H1 (cell line): ENCODE measurements around the gene PPIA. TPM values are rescaled to one million over a fixed set of nuclear protein-coding genes. Genes with fewer than 3 reads are reported as not detected.
A peak's percentile ranks its signal among the peaks of the same experiment; 100 is the strongest.

Experiments used
- CTCF ChIA-PET: fragments of 300-600 bp; sonication (Branson Sonifier 250); formaldehyde crosslinking; loops from one replicate; lab custom pipeline; 2021; ENCODE audit not compliant: partially characterized antibody; lab: Charles Lee
- POLR2A ChIA-PET: fragments of 300-600 bp; sonication (Branson Sonifier 250); formaldehyde crosslinking; loops from one replicate; lab custom pipeline; 2021; ENCODE audit warnings: inconsistent platforms; ENCODE audit not compliant: partially characterized antibody; lab: Charles Lee
- DNase-seq, 2 experiments: peaks; one replicate each; pipeline versions ENCODE4 v3.0.0 to v3.0.0-alpha.2; 2010 to 2022; ENCODE audit warnings: low spot score in 2 of 2, low read depth in 1 of 2, mixed read lengths in 1 of 2
- FAIRE-seq: peaks from 2 replicates; lab custom pipeline; 2011; peaks lifted over from hg19 to GRCh38; lab: Jason Lieb, UNC
- H2AFZ ChIP-seq: 2 replicates; pipeline ENCODE4 v1.8.1; 2012; ENCODE audit warnings: low read length, inconsistent platforms
- H2AK5ac ChIP-seq: 2 replicates; pipeline ENCODE4 v1.6.1; 2013; ENCODE audit warnings: low read depth, low read length
- H2BK120ac ChIP-seq: replicated peaks from 2 replicates; pipeline ENCODE3; 2013; ENCODE audit warnings: low read depth, low read length, inconsistent platforms
- H2BK12ac ChIP-seq: 2 replicates; pipeline ENCODE4 v1.6.1; 2013; ENCODE audit warnings: low read depth, low read length
- H2BK15ac ChIP-seq: 2 replicates; pipeline ENCODE4 v1.6.1; 2013; ENCODE audit warnings: low read length
- H2BK20ac ChIP-seq: 2 replicates; pipeline ENCODE4 v1.6.1; 2013; ENCODE audit warnings: low read length
- H2BK5ac ChIP-seq: 2 replicates; pipeline ENCODE4 v1.6.1; 2013; ENCODE audit warnings: low read depth, low read length
- H3K14ac ChIP-seq: 2 replicates; pipeline ENCODE4 v1.6.1; 2013; ENCODE audit warnings: inconsistent platforms; ENCODE audit not compliant: insufficient read length
- H3K18ac ChIP-seq: 2 replicates; pipeline ENCODE4 v1.6.1; 2013; ENCODE audit warnings: low read length; ENCODE audit errors: extremely low read depth
- H3K23ac ChIP-seq: 2 replicates; pipeline ENCODE4 v1.6.1; 2013; ENCODE audit warnings: inconsistent platforms; ENCODE audit not compliant: insufficient read length
- H3K23me2 ChIP-seq: 2 replicates; pipeline ENCODE4 v1.6.1; 2013; ENCODE audit warnings: low read depth, low read length
- H3K27ac ChIP-seq: 2 replicates; pipeline ENCODE4 v1.6.1; 2011; ENCODE audit warnings: low read depth, low read length, inconsistent platforms
- H3K27me3 ChIP-seq, 4 experiments: replicated peaks in 1 of 4; 1 replicate in 1 of 4; 2 replicates in 3 of 4; pipeline versions ENCODE4 v1.6.1 to v1.8.1; 2011 to 2013; ENCODE audit warnings: low read length in 3 of 4, mild to moderate bottlenecking in 3 of 4, inconsistent platforms in 2 of 4, mixed read lengths in 2 of 4, moderate library complexity in 1 of 4; ENCODE audit not compliant: control insufficient read depth in 3 of 4, insufficient read depth in 3 of 4; ENCODE audit errors: extremely low read depth in 1 of 4
- H3K36me3 ChIP-seq, 4 experiments: 2 replicates each; pipeline versions ENCODE4 v1.6.1 to v1.8.1; 2011 to 2013; ENCODE audit warnings: mild to moderate bottlenecking in 4 of 4, low read length in 3 of 4, moderate library complexity in 2 of 4, control low read depth in 1 of 4, inconsistent platforms in 1 of 4; ENCODE audit not compliant: insufficient read depth in 4 of 4, control insufficient read depth in 2 of 4
- H3K4ac ChIP-seq: replicated peaks from 2 replicates; pipeline ENCODE3; 2013; ENCODE audit warnings: low read length, low read depth, mixed read lengths, inconsistent platforms; ENCODE audit not compliant: insufficient read length
- H3K4me1 ChIP-seq, 4 experiments: replicated peaks in 1 of 4; 1 replicate in 1 of 4; 2 replicates in 3 of 4; pipeline versions ENCODE4 v1.6.1 to v1.8.1; 2011 to 2013; ENCODE audit warnings: low read length in 3 of 4, inconsistent platforms in 2 of 4, mixed read lengths in 1 of 4; ENCODE audit not compliant: insufficient read depth in 4 of 4, control insufficient read depth in 3 of 4
- H3K4me2 ChIP-seq, 2 experiments: 2 replicates each; pipeline versions ENCODE4 v1.6.1 to v1.8.1; 2011 to 2013; ENCODE audit warnings: low read depth in 2 of 2, low read length in 2 of 2, control low read depth in 1 of 2, inconsistent platforms in 1 of 2, mild to moderate bottlenecking in 1 of 2; ENCODE audit not compliant: insufficient read depth in 1 of 2
- H3K4me3 ChIP-seq, 4 experiments: fragments of 200-600, 300-600 bp in 1 of 4; sonication (generic), shearing (Covaris generic), sonication (Bioruptor Twin) in 1 of 4; 2 replicates each; pipeline versions ENCODE4 v1.5.1 to v1.8.1; 2011 to 2016; ENCODE audit warnings: low read length in 4 of 4, low read depth in 3 of 4, control low read depth in 2 of 4, inconsistent platforms in 2 of 4, mild to moderate bottlenecking in 2 of 4, mixed read lengths in 1 of 4, moderate library complexity in 1 of 4; ENCODE audit not compliant: insufficient read depth in 2 of 4; ENCODE audit errors: extremely low read depth in 1 of 4
- H3K56ac ChIP-seq: replicated peaks from 2 replicates; pipeline ENCODE3; 2013; ENCODE audit warnings: low read depth, mild to moderate bottlenecking, mixed read lengths, low read length, inconsistent platforms; ENCODE audit not compliant: insufficient read length
- H3K79me1 ChIP-seq: 2 replicates; pipeline ENCODE4 v1.6.1; 2013; ENCODE audit warnings: low read depth, low read length, control low read depth
- H3K79me2 ChIP-seq, 2 experiments: 2 replicates each; pipeline versions ENCODE4 v1.6.1 to v1.8.1; 2012 to 2013; ENCODE audit warnings: low read length in 2 of 2, mild to moderate bottlenecking in 2 of 2, inconsistent platforms in 1 of 2; ENCODE audit not compliant: insufficient read depth in 2 of 2, control insufficient read depth in 1 of 2
- H3K9ac ChIP-seq, 4 experiments: replicated peaks in 1 of 4; 1 replicate in 1 of 4; 2 replicates in 3 of 4; pipeline versions ENCODE4 v1.6.1 to v1.8.1; 2011 to 2013; ENCODE audit warnings: low read depth in 3 of 4, low read length in 3 of 4, control low read depth in 2 of 4, mild to moderate bottlenecking in 2 of 4, moderate library complexity in 2 of 4, inconsistent platforms in 1 of 4; ENCODE audit errors: extremely low read depth in 1 of 4
- H3K9me3 ChIP-seq, 2 experiments: 2 replicates each; pipeline versions ENCODE4 v1.6.1 to v1.8.1; 2012 to 2013; ENCODE audit warnings: mild to moderate bottlenecking in 2 of 2, moderate library complexity in 2 of 2, control low read depth in 1 of 2, inconsistent platforms in 1 of 2, low read depth in 1 of 2, low read length in 1 of 2, mixed read lengths in 1 of 2; ENCODE audit not compliant: insufficient read depth in 2 of 2
- H4K20me1 ChIP-seq, 2 experiments: replicated peaks in 1 of 2; 2 replicates each; pipeline versions ENCODE3 to v1.8.1; 2011 to 2013; ENCODE audit warnings: inconsistent platforms in 2 of 2, low read length in 2 of 2, mild to moderate bottlenecking in 1 of 2; ENCODE audit not compliant: insufficient read depth in 2 of 2, control insufficient read depth in 1 of 2
- H4K5ac ChIP-seq: 2 replicates; pipeline ENCODE4 v1.6.1; 2013; ENCODE audit warnings: low read length, low read depth, mixed read lengths, inconsistent platforms; ENCODE audit not compliant: insufficient read length
- H4K8ac ChIP-seq: 2 replicates; pipeline ENCODE4 v1.8.0; 2013; ENCODE audit warnings: mild to moderate bottlenecking, moderate library complexity, low read length, inconsistent platforms; ENCODE audit not compliant: insufficient read depth; ENCODE audit errors: extremely low read depth
- H4K91ac ChIP-seq: replicated peaks from 2 replicates; pipeline ENCODE3; 2013; ENCODE audit warnings: low read length, mixed read lengths, inconsistent platforms; ENCODE audit not compliant: insufficient read length
- TBP ChIP-seq: IDR thresholded peaks from 2 replicates; pipeline ENCODE4 v1.6.1; 2011; ENCODE audit warnings: low read depth, low read length, improper control_type of control experiment
- WGBS, 2 experiments: shearing (Covaris generic) in 1 of 2; methylation state at CpG; one replicate each; pipeline versions ENCODE4 v1.1.6 to v1.1.7; 2013 to 2015; ENCODE audit warnings: low lambda C conversion rate in 2 of 2, mixed read lengths in 2 of 2, inconsistent platforms in 1 of 2, low coverage in 1 of 2, missing lambda C conversion rate in 1 of 2; ENCODE audit not compliant: insufficient replicate concordance in 2 of 2, insufficient coverage in 1 of 2, insufficient read length in 1 of 2; ENCODE audit errors: extremely low coverage in 1 of 2, missing lambda C conversion rate in 1 of 2; 5-methylcytosine and 5-hydroxymethylcytosine counted together
- polyA plus RNA-seq, 7 experiments: library from polyadenylated mRNA; depleted of rRNA in 3 of 7; stranded (reverse) in 5 of 7; unstranded in 2 of 7; fragments of >200 nt in 5 of 7; fragments of 200-250 nt in 2 of 7; gene quantifications; 1 replicate in 5 of 7; 2 replicates in 1 of 7; 4 replicates in 1 of 7; pipeline versions ENCODE4 v1.2.1 to v1.2.3, GENCODE V29; 2011 to 2013; ENCODE audit warnings: missing spikeins in 2 of 7, mixed read lengths in 2 of 7
- total RNA-seq: library from RNA; stranded (reverse); fragmentation: NEBNext Ultra II Directional; extraction: Animal tissue kit (Norgen Biotek cat#: 25700); gene quantifications from 2 replicates; pipeline ENCODE4 v1.2.1, GENCODE V29; 2021

The PPIA gene
- total and polyA plus RNA-seq, 2 of the 8 experiments (the other 6 are each of a cell fraction or from before 2014, with no cell fraction given): 2,865 to 5,394 TPM

DNA sequence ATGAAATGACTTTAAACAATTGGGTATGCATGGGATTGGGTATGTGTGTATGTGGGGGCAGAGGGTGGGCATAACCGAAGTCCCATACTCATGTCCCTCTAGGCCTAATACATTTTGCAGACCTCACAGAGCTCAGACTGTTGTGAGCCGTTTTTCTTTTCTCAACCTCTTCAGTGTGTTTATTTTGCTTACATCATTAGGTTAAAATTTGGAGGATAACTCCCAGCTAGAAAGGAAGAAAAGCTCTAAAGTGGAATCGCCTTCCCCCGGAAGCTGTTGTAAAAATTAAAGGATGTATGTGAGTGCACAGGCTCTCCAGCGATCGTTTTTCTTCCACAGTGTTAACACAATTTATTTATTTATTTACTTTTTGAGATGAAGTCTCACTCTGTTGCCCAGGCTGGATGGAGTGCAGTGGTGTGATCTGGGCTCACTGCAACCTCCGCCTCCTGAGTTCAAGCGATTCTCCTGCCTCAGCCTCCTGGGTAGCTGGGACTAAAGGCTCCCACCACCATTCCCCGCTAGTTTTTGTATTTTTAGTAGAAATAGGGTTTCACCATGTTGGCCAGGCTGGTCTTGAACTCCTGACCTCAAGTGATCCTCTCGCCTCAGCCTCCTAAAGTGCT is 52.9 kb downstream of the PPIA start:
- peak overlapping the region; percentile 72 to 73 for H3K4me2 ChIP-seq
- no peak overlapping the region for H3K56ac ChIP-seq
- no peaks in the 10 kb centered on the region for H3K36me3 ChIP-seq
- H3K4me1 ChIP-seq: peaks cover 0 to 3% (median 0%) of the 10 kb centered on the region in 4 experiments; a peak in 2 of 7 replicates
- H3K23me2 ChIP-seq: no peaks in the 10 kb centered on the region; the same call in 1 of the 2 replicates
- H3K79me2 ChIP-seq: peaks cover 16 to 32% of the 10 kb centered on the region in 2 experiments
- H2BK5ac ChIP-seq: no peak overlapping the region
- H3K4ac ChIP-seq: no peak overlapping the region
- peak overlapping the region; percentile 71 to 97 (median 79) for H3K4me3 ChIP-seq
- no peaks in the 10 kb centered on the region for H3K79me1 ChIP-seq
- H3K23ac ChIP-seq: no peak overlapping the region
- FAIRE-seq (no peak), DNase-seq (no peak)
- ChIA-PET CTCF (interaction anchor here (0.5 to 2.7 kb wide), 13 partner anchors 8 to 315 kb away, joined by 3 to 8 read pairs (median 3); no protein-coding TSS in a partner anchor), POLR2A (interaction anchor here (0.7 to 7.8 kb wide), 18 partner anchors 8 to 263 kb away, joined by 3 to 53 read pairs (median 5); partner anchors contain the start of genes PPIA and PURB)
- H2BK12ac ChIP-seq: no peak overlapping the region
- H3K27me3 ChIP-seq: no peaks in the 10 kb centered on the region
- peak overlapping the region in 1 of 4 experiments; percentile 100; a peak in 1 of 7 replicates for H3K9ac ChIP-seq
- no peak overlapping the region for H2BK20ac ChIP-seq
- WGBS, 2 experiments: 87% methylated on average over 10 of the region's 10 CpGs; no CpG with 5 or more reads in 1 of the 2 experiments
- H4K8ac ChIP-seq: no peak overlapping the region
- no peak overlapping the region for H4K91ac ChIP-seq
- no peak overlapping the region for H3K18ac ChIP-seq
- H3K14ac ChIP-seq: no peak overlapping the region
- H4K20me1 ChIP-seq: peaks cover 1 to 6% of the 10 kb centered on the region in 2 experiments
- H3K27ac ChIP-seq: no peak overlapping the region
- no peak overlapping the region for H2AFZ ChIP-seq
- no peaks in the 10 kb centered on the region for H3K9me3 ChIP-seq
- no peak overlapping the region for H2BK15ac ChIP-seq
- no peak overlapping the region for H2BK120ac ChIP-seq
- peak overlapping the region; percentile 57; the same call in 1 of the 2 replicates for H2AK5ac ChIP-seq
- H4K5ac ChIP-seq: no peak overlapping the region
- TF ChIP-seq TBP: no peak
